ENCODE measurements around the gene BIN1. TPM values are rescaled to one million over a fixed set of nuclear protein-coding genes. Genes with fewer than 3 reads are reported as not detected.

The BIN1 gene
- polyA plus RNA-seq, 1 donor (not counting 4 experiments of a cell fraction or from before 2014, with no cell fraction given): 5.4 TPM

DNA sequence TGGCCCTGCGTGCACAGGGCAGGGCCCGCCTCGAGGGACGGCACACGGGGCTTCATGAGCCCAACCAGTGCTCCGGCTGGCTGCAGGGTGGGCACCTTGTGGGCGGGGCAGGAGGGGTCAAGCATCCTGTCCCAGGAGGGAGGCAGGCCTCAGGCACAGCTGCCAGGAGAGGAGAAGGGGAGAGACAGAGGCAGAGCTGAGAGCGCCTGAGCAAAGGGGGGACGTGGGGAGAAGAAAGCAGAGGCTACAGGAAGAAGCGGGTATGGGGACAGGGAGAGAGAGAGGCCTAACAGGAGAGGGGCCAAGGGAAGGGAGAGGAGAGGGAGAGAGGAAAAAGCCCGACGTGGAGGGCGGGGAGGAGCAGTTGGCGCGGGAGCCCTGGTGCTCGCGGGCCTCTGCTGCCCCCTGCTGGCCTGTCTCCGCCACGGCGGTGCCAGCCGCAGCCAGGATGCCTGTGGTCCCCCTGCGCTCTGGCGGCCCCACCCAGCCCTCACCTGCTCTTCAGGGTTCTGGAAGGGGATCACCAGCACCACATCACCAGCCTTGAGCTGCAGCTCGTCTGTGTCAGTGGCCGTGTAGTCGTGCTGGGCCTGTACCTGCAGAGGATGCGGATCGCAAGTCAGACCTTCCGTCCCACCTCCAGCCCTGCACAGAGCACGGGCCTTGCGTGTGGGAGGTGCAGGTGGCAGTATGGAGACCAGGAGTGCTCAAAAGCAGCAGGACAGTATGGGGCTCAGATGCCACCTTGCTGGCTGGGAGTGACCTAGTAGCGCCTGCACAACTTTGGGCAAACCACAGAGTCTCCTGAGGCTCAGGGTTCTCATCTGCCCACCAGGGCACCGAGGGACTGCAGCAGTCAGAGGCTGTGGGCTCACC, 56.8 kb downstream of the BIN1 start:
- Histone ChIP-seq H3K27ac (ENCODE audit: control insufficient read depth, insufficient read depth, low read length) (no peak overlapping the region), H3K79me2 (ENCODE audit: control insufficient read depth, insufficient read depth, low read length) (no peaks in the 10 kb centered on the region), H3K4me3 (ENCODE audit: control insufficient read depth in 2 of 3, extremely low read depth in 1 of 3, insufficient read depth in 2 of 3, low read depth in 1 of 3, low read length in 3 of 3) (no peak overlapping the region), H4K20me1 (ENCODE audit: control insufficient read depth, extremely low read depth, insufficient read depth, low read length) (peaks cover 4% of the 10 kb centered on the region), H3K9me1 (ENCODE audit: control insufficient read depth, extremely low read depth, insufficient read depth, low read length) (no peaks in the 10 kb centered on the region), H3K4me1 (ENCODE audit: control insufficient read depth, extremely low read depth, insufficient read depth, low read length) (no peaks in the 10 kb centered on the region), H2AFZ (ENCODE audit: control insufficient read depth, low read length) (peak overlapping the region; percentile 47), H3K4me2 (ENCODE audit: control insufficient read depth, extremely low read depth, insufficient read depth, low read depth, low read length) (no peak overlapping the region), H3K27me3 (ENCODE audit: control insufficient read depth, extremely low read depth, insufficient read depth, low read length) (no peaks in the 10 kb centered on the region), H3K36me3 (ENCODE audit: control insufficient read depth in 2 of 2, extremely low read depth in 1 of 2, insufficient read depth in 2 of 2, low read length in 2 of 2) (no peaks in the 10 kb centered on the region), H3K9ac (ENCODE audit: control insufficient read depth, extremely low read depth, insufficient read depth, low read length) (no peak overlapping the region), H3K9me3 (ENCODE audit: control insufficient read depth, low read depth, low read length) (no peaks in the 10 kb centered on the region)
- dilution Hi-C loops (cut with MboI; ENCODE audit: extremely low pct_ligation_motif_present, low sequenced_read_pairs): no loop called here
- DNase-seq (ENCODE audit: low read depth, low spot score) (no peak), FAIRE-seq (no peak)
- TF ChIP-seq, protein P1, sequence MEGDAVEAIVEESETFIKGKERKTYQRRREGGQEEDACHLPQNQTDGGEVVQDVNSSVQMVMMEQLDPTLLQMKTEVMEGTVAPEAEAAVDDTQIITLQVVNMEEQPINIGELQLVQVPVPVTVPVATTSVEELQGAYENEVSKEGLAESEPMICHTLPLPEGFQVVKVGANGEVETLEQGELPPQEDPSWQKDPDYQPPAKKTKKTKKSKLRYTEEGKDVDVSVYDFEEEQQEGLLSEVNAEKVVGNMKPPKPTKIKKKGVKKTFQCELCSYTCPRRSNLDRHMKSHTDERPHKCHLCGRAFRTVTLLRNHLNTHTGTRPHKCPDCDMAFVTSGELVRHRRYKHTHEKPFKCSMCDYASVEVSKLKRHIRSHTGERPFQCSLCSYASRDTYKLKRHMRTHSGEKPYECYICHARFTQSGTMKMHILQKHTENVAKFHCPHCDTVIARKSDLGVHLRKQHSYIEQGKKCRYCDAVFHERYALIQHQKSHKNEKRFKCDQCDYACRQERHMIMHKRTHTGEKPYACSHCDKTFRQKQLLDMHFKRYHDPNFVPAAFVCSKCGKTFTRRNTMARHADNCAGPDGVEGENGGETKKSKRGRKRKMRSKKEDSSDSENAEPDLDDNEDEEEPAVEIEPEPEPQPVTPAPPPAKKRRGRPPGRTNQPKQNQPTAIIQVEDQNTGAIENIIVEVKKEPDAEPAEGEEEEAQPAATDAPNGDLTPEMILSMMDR (optimal IDR thresholded peaks at IDR 0.05 in 1 of 3, IDR thresholded peaks at IDR 0.05 in 1 of 3, conservative IDR thresholded peaks at IDR 0.05 in 1 of 3; ENCODE audit: extremely low read depth in 1 of 3, insufficient read depth in 2 of 3, low read length in 3 of 3): peak; percentile 75 to 99 (median 97)
- TF ChIP-seq EZH2 (IDR thresholded peaks at IDR 0.05; ENCODE audit: low read length): no peak

DNA sequence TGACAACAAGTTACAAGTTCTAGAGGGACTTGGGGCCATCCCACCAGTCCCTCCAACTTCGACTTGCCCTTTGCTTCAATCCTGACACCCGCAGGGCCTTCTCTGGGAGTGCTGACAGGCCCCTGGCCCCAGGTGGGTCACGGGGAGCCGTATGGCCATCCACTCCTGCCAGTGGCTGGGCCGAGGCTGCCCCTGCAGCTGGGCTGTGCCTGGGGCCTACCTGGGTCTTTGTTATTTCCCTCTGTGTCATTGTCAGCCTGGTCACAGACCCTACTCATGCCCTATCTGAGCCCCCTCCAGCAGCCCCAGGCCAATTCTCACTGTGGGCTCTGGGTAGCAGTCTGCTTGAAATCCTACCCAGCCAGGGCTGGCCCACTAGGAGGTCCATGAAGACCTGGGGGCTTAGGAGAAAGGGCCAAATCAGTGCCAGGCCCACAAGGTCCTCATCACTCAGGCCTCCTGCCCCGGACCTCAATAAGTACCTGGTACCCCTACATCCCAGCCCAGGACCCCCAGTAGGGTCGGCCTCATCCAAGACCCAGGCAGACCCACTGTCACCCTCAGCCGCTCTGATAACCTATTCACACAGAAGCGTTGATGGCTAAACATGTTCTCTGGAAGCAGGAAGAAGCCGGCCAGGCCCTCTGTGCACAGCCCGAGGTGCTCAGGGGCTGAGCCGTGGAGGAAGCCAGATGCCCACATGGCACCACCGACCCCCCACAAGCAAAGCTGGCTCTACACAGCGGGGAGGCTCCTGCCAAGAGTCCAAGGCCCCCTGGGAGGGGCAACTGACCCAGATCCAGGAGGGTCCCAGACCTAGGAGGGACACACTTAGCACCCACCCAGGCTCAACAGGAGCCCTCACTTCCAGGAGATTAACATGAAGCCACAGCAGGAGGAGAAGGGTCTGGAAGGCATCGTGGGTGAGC, 57.7 kb downstream of the BIN1 start:
- FAIRE-seq: no peak
- no peaks in the 10 kb centered on the region for H3K9me1 ChIP-seq (ENCODE audit: control insufficient read depth, extremely low read depth, insufficient read depth, low read length)
- H3K9ac ChIP-seq (ENCODE audit: control insufficient read depth, extremely low read depth, insufficient read depth, low read length): no peak overlapping the region
- H3K36me3 ChIP-seq (ENCODE audit: control insufficient read depth in 2 of 2, extremely low read depth in 1 of 2, insufficient read depth in 2 of 2, low read length in 2 of 2): no peaks in the 10 kb centered on the region
- dilution Hi-C loops (cut with MboI; ENCODE audit: extremely low pct_ligation_motif_present, low sequenced_read_pairs): no loop called here
- no peaks in the 10 kb centered on the region for H3K4me1 ChIP-seq (ENCODE audit: control insufficient read depth, extremely low read depth, insufficient read depth, low read length)
- H3K79me2 ChIP-seq (ENCODE audit: control insufficient read depth, insufficient read depth, low read length): no peaks in the 10 kb centered on the region
- TF ChIP-seq, protein P1 (optimal IDR thresholded peaks at IDR 0.05 in 1 of 3, IDR thresholded peaks at IDR 0.05 in 1 of 3, conservative IDR thresholded peaks at IDR 0.05 in 1 of 3; ENCODE audit: extremely low read depth in 1 of 3, insufficient read depth in 2 of 3, low read length in 3 of 3): no peak
- TF ChIP-seq EZH2 (IDR thresholded peaks at IDR 0.05; ENCODE audit: low read length): no peak
- no peak for DNase-seq (ENCODE audit: low read depth, low spot score)
- H4K20me1 ChIP-seq (ENCODE audit: control insufficient read depth, extremely low read depth, insufficient read depth, low read length): peaks cover 4% of the 10 kb centered on the region
- H3K27me3 ChIP-seq (ENCODE audit: control insufficient read depth, extremely low read depth, insufficient read depth, low read length): no peaks in the 10 kb centered on the region
- H3K9me3 ChIP-seq (ENCODE audit: control insufficient read depth, low read depth, low read length): peaks cover 3% of the 10 kb centered on the region
- H2AFZ ChIP-seq (ENCODE audit: control insufficient read depth, low read length): no peak overlapping the region
- no peak overlapping the region for H3K4me3 ChIP-seq (ENCODE audit: control insufficient read depth in 2 of 3, extremely low read depth in 1 of 3, insufficient read depth in 2 of 3, low read depth in 1 of 3, low read length in 3 of 3)
- no peak overlapping the region for H3K4me2 ChIP-seq (ENCODE audit: control insufficient read depth, extremely low read depth, insufficient read depth, low read depth, low read length)
- no peak overlapping the region for H3K27ac ChIP-seq (ENCODE audit: control insufficient read depth, insufficient read depth, low read length)
